HEK293 (cell line): ENCODE results near the gene NELL1.

ENCODE experiments used
- CTCF ChIA-PET: fragments of 350-600 bp; formaldehyde crosslinking; extraction: SDS; loops from one replicate; lab custom pipeline; 2021; ENCODE audit warnings: antibody characterized with exemption; lab: Yijun Ruan, JAX
- POLR2A ChIA-PET: fragments of 300-600 bp; formaldehyde crosslinking; extraction: SDS; loops from one replicate; lab custom pipeline; 2020; ENCODE audit warnings: antibody characterized with exemption, inconsistent platforms; lab: Yijun Ruan, JAX
- H3K27ac ChIP-seq: fragments of 200-500 bp; sonication (Bioruptor generic); 2 replicates; pipeline ENCODE4 v1.5.1; 2014; ENCODE audit warnings: low read depth, low read length, control low read depth, inconsistent platforms; ENCODE audit errors: extremely low read depth
- H3K36me3 ChIP-seq, 2 experiments: fragments of 200-500 bp in 1 of 2; sonication (Bioruptor generic) in 1 of 2; 1 replicate in 1 of 2; 2 replicates in 1 of 2; pipeline ENCODE4 v1.5.1; 2014 to 2017; ENCODE audit warnings: inconsistent platforms in 2 of 2, low read length in 2 of 2; ENCODE audit not compliant: control insufficient read depth in 2 of 2, insufficient read depth in 1 of 2
- H3K4me1 ChIP-seq: fragments of 200-500 bp; sonication (Bioruptor generic); 2 replicates; pipeline ENCODE4 v1.5.1; 2014; ENCODE audit warnings: mild to moderate bottlenecking, low read length, inconsistent platforms; ENCODE audit not compliant: control insufficient read depth, insufficient read depth
- H3K4me3 ChIP-seq: 2 replicates; pipeline ENCODE4 v1.5.1; 2011; ENCODE audit warnings: low read depth, mild to moderate bottlenecking, control low read depth, low read length, moderate library complexity
- H3K9me3 ChIP-seq: fragments of 200-500 bp; sonication (Bioruptor generic); 2 replicates; pipeline ENCODE4 v1.5.1; 2014; ENCODE audit warnings: low read depth, low read length, inconsistent platforms; ENCODE audit not compliant: control insufficient read depth, insufficient read depth
- AEBP2 ChIP-seq: fragments of 450-650 bp; formaldehyde crosslinking; IDR thresholded peaks from 2 replicates; pipeline ENCODE4 v1.5.1; 2016; ENCODE audit warnings: missing biosample characterization, missing genetic modification characterization, borderline replicate concordance
- GFI1B ChIP-seq: fragments of 450-650 bp; formaldehyde crosslinking; IDR thresholded peaks from 2 replicates; pipeline ENCODE4 v1.5.1; 2016; ENCODE audit warnings: missing biosample characterization, missing genetic modification characterization
- GLIS2 ChIP-seq: fragments of 450-650 bp; formaldehyde crosslinking; IDR thresholded peaks from 2 replicates; pipeline ENCODE4 v1.5.1; 2016; ENCODE audit warnings: missing biosample characterization, missing genetic modification characterization
- KLF17 ChIP-seq: fragments of 450-650 bp; formaldehyde crosslinking; IDR thresholded peaks from 2 replicates; pipeline ENCODE4 v1.5.1; 2016; ENCODE audit warnings: missing biosample characterization, missing genetic modification characterization
- REST ChIP-seq: fragments of 450-650 bp; formaldehyde crosslinking; IDR thresholded peaks from 2 replicates; pipeline ENCODE4 v1.5.1; 2016; ENCODE audit warnings: missing biosample characterization, missing genetic modification characterization
- ZNF23 ChIP-seq: fragments of 450-650 bp; formaldehyde crosslinking; IDR thresholded peaks from 2 replicates; pipeline ENCODE4 v1.5.1; 2016; ENCODE audit warnings: missing biosample characterization, missing genetic modification characterization, borderline replicate concordance
- ZNF391 ChIP-seq: fragments of 450-650 bp; formaldehyde crosslinking; IDR thresholded peaks from 2 replicates; pipeline ENCODE4 v1.5.1; 2016; ENCODE audit warnings: low read depth, missing biosample characterization, missing genetic modification characterization, borderline replicate concordance
- ZNF510 ChIP-seq: fragments of 450-650 bp; formaldehyde crosslinking; IDR thresholded peaks from 2 replicates; pipeline ENCODE4 v1.5.1; 2018; ENCODE audit warnings: mild to moderate bottlenecking, missing genetic modification characterization, missing biosample characterization; ENCODE audit not compliant: insufficient replicate concordance
- ZSCAN30 ChIP-seq: fragments of 450-650 bp; IDR thresholded peaks from 2 replicates; pipeline ENCODE4 v1.5.1; 2018; ENCODE audit warnings: missing biosample characterization, mild to moderate bottlenecking, missing genetic modification characterization, moderate library complexity
- TF ChIP-seq, protein P1 (sequence below): fragments of 450-650 bp; IDR thresholded peaks from 2 replicates; pipeline ENCODE4 v1.5.1; 2018; ENCODE audit warnings: missing biosample characterization, mild to moderate bottlenecking, missing genetic modification characterization
- TF ChIP-seq, protein P2 (sequence below): fragments of 450-650 bp; formaldehyde crosslinking; IDR thresholded peaks from 2 replicates; pipeline ENCODE4 v1.5.1; 2016; ENCODE audit warnings: missing biosample characterization, missing genetic modification characterization

The NELL1 gene

DNA sequence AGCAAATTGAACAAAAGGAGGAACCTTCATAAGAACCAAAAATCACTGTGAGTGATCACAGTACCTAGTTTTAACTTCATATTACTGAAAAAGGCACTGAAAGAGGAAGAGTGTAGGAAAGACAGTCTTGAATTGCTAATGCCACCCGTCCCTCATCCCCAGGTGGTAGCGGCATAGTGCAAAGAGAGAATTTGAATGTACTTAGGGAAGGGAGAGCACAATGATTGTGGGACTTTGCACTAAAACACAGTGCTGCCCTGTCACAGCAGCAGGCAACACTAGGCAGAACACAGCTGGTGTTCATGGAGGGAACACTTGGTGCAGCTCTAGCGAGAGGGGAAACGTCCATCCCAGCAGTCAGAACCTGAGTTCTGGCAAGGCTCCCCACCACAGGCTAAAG is 807.2 kb downstream of the NELL1 start (continued):
- TF ChIP-seq, protein P1, sequence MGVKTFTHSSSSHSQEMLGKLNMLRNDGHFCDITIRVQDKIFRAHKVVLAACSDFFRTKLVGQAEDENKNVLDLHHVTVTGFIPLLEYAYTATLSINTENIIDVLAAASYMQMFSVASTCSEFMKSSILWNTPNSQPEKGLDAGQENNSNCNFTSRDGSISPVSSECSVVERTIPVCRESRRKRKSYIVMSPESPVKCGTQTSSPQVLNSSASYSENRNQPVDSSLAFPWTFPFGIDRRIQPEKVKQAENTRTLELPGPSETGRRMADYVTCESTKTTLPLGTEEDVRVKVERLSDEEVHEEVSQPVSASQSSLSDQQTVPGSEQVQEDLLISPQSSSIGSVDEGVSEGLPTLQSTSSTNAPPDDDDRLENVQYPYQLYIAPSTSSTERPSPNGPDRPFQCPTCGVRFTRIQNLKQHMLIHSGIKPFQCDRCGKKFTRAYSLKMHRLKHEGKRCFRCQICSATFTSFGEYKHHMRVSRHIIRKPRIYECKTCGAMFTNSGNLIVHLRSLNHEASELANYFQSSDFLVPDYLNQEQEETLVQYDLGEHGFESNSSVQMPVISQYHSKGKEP (tag by site-specific recombination), result no peak
- no peak for TF ChIP-seq ZNF510 (tag by site-specific recombination)
- no peak for TF ChIP-seq AEBP2 (tag by site-specific recombination)
- no peak for TF ChIP-seq ZNF391 (tag by site-specific recombination)

DNA sequence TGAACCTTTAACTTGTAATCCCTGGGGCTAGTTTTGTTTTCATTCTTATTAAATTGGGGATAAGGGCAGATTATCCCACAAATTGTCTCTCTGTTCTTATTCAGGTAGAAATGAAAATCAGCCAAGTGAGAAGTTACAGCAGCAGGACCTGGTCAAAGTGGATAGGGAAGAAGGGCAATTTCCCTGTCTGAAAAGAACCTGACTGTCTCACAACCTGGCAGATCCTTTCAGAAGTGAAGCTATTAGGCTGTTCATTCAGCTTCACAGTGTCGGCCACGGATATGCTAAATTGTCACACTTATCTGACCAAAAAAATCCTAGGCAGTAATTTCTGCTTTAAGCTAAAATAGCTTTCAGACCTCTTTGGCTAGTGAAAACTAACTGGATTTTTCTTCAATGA is 810.9 kb downstream of the NELL1 start:
- TF ChIP-seq ZNF23 (tag by site-specific recombination) (no peak), KLF17 (no peak), REST (tag by site-specific recombination) (no peak), ZSCAN30 (tag by site-specific recombination) (no peak), GLIS2 (no peak), GFI1B (tag by site-specific recombination) (no peak)
- no peaks in the 10 kb centered on the region for H3K4me1 ChIP-seq
- no peak overlapping the region for H3K4me3 ChIP-seq
- H3K9me3 ChIP-seq, result no peaks in the 10 kb centered on the region
- H3K36me3 ChIP-seq, result no peaks in the 10 kb centered on the region
- H3K27ac ChIP-seq, result no peak overlapping the region
- POLR2A ChIA-PET, result no interaction called here
- CTCF ChIA-PET, result no interaction called here

GRCh38 chr11:21481255-21481654 is 811.9 kb downstream of the NELL1 start:
- H3K9me3 ChIP-seq, result no peaks in the 10 kb centered on the region
- H3K4me1 ChIP-seq, result no peaks in the 10 kb centered on the region
- H3K27ac ChIP-seq, result no peak overlapping the region
- no peaks in the 10 kb centered on the region for H3K36me3 ChIP-seq
- H3K4me3 ChIP-seq, result no peak overlapping the region
- TF ChIP-seq, protein P2, sequence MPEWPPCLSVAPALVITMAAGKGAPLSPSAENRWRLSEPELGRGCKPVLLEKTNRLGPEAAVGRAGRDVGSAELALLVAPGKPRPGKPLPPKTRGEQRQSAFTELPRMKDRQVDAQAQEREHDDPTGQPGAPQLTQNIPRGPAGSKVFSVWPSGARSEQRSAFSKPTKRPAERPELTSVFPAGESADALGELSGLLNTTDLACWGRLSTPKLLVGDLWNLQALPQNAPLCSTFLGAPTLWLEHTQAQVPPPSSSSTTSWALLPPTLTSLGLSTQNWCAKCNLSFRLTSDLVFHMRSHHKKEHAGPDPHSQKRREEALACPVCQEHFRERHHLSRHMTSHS (tag by site-specific recombination), result no peak
- ChIA-PET POLR2A (no interaction called here), CTCF (no interaction called here)
